ENCODE results near the gene COX6A2.

COX6A2 gene

GRCh38 chr16:31407406-31407805, 20.8 kb downstream of the COX6A2 start:
- DNase-seq: no peak

GRCh38 chr16:31404353-31405064, 23.7 kb downstream of the COX6A2 start:
- DNase-seq: no peak

GRCh38 chr16:31403590-31404352, 24.4 kb downstream of the COX6A2 start:
- no peak for DNase-seq

DNA sequence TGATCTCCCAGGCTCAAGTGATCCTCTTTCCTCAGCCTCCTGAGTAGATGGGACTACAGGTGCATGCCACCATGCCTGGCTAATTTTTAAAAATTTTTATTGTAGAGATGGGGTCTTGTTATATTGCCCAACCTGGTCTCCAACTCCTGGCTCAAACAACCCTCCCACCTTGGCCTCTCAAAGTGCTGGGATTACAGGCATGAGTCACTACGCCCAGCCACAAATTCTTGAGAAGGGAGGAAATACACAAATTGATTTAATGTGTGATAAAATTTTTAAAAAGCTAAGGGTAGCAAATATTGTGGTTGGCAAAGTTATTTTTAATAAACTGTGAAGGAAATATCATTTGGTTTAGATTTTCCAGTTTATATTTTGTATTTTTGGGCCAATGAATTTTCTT, 25.5 kb downstream of the COX6A2 start:
- DNase-seq: no peak

- no peak for DNase-seq
Observed at GRCh38 chr16:31401436-31401835, 26.7 kb downstream of the COX6A2 start.

DNA sequence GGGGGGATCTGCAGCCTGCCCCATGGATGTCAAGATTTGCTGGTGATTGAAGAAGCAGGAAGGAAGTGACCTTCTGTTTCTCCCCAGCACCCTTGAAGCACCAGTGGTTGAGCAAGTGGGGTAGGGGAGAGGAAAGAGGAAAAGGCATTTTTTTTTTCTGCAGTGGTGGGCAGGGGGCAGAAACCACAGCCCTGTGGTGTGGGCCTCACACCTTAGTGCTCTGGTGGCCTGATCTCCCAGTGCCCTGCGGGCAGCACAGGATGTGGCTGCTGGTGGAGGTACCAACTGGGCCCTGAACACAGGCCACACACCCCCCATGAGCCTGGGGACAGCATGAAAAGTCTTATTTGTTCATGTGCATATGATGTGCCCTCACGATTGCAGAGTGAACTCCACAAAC, 28.0 kb downstream of the COX6A2 start:
- no peak for DNase-seq

DNA sequence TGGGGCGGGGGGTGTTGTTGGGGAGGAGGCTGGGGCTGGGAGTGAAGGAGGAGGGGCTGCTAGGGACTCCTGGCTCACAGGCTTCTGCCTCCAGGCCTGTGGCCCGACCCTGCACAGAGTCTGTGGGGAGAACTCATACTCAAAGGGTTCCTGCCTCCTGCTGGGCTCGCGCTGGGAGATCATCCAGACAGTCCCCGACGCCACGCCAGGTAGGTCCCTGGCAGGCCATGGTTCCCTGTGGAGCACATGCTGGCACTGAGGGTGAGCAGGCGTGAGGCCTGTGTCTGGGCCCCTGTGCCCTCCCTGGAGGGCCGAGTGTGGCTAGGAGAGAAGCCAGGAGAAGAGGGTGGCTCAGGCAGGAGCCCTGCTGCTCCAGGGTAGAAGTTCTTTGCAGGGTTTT, 30.5 kb downstream of the COX6A2 start:
- DNase-seq: no peak

DNA sequence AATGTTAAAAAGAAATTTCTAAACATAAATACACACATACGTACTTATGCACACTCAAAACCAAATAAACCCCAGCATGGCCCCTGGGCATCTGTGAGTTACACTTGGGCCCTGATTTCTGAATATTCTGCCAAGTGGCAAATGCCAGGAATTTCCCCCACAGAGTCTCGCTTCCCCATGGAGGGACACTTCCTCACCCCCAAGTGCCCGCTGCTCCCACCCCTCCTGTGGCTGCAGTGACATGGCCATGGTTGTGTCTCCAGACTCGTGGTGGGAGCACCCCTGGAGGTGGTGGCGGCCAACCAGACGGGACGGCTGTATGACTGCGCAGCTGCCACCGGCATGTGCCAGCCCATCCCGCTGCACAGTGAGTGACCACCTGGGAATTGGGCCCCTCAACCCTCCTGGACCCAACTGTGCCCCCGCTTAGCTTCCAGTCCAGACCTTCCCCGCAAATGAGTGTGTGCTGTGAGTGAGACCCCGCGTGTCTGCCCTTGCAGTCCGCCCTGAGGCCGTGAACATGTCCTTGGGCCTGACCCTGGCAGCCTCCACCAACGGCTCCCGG, 31.0 kb downstream of the COX6A2 start:
- no peak for DNase-seq

DNA sequence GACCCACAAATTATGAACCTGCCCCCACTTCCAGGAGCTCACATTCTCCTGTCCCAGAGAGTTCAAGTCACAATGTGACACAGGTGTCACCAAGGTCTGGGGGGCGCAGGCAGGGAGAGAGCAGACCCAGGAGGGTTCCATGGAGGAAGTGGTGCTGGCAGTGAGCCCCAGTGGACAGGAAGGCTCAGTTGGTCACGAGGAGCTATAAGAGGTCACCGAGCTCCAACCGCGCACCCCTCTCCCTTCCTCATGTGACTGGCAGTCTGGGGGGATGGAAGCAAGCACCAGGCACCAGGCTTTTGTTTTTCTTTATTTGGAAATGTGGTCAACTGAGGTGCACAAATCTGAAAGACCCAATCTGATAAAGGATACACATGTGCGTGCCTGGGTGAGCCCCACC, 32.5 kb downstream of the COX6A2 start:
- no peak for DNase-seq

- no peak for DNase-seq
Observed at GRCh38 chr16:31393056-31393455, 35.1 kb downstream of the COX6A2 start, which contains the start of gene ITGAD. Gene ITGAD (plus strand): TSS chr16:31393335. CDS start chr16:31393361, 26 bp downstream.

DNA sequence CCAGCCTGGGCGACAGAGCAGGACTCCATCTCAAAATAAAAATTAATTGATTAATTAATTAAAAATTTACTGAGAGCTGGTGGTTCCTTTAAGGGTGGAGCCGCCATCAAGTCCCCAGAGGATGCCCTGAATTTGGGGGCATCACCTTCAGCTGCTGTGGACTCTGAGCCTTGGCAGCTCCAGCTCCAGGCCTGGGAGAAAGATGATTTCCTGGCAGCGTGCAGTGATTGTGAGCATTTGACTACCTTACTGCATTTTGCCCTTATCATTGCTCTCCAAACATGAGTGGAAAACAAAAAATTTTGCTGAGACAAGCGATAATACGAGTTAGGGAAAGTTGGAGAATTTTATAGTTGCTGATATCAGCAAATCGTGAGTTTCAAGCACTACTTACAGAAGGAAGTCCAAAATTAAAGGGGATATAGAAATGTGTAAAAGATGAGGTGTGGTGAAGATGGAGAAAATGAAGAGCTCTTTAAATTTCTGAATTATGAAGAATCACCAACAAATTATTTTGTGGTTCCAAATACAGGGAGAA, 37.6 kb downstream of the COX6A2 start:
- no peak for DNase-seq

DNA sequence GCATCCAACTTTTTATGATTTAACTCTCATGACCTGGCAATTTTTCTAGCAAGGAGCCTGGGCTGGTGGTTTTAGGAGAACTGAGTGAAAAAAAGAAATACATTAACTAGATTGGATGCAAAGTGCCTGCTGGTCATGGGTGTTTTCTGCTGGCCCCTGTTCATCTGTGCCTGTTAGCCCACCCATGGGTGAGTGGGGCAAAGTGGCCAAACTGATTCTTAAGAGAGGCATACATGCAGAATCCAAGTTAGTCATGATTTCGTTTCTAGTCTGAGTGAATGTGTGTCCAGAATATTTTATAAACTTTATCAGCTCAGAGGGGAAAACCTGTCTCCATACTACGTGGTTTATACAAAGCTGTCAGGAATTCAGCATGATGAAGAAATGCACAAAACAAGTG, 39.6 kb downstream of the COX6A2 start:
- DNase-seq: no peak

DNA sequence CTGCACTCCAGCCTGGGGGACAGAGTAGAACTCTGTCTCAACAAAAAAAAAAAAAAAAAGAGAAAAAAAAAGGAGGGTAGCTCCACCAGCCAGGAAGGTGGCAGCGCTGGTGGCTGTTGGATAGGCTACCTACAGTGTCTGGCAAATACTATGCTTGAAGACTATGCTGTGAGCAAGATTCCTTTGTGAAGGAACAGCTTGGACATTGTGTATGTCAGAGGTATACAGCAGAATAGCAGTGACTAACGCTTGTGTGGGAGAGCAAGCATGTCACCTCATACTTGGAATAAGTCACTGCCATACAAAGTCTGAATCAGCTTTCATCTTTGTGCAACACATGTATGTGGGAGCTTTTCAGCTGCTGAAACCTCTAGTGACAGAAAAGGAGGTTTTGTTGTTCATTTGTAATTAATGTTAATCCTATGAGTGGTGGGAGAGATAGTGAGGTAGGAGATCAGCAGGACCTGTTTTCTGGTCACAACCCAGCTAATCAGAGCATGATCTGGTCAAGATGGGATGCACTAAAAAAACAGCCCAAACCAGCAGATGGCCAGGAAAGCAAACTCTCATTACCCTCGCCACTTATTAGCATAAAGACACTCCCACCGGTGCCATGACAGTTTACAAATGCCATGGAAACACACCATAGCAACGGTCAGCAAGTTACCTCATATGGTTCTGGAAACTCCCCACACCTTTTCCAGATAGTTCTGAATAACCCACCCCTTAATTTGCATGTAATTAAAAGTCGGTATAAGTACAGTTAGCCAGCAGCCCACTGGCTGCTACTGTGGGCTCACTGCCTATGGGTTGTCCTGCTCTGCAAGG, 41.8 kb downstream of the COX6A2 start:
- DNase-seq: no peak

DNA sequence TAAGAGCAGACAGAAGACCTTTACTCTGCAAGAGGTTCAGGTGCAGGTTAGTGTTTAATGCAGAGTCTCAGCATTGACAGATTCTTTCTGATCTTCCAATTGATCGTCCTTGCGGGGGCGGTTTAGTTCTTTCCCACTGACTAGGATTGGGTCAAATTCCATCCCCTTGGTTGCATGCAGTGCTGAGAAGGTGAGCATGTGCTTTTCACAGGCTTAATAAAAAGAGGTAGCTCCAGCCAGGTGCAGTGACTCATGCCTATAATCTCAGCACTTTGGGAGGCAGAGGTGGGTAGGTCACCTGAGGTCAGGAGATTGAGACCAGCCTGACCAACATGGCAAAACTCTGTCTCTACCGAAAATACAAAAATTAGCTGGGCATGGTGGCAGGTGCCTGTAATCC, 42.5 kb downstream of the COX6A2 start:
- no peak for DNase-seq

DNA sequence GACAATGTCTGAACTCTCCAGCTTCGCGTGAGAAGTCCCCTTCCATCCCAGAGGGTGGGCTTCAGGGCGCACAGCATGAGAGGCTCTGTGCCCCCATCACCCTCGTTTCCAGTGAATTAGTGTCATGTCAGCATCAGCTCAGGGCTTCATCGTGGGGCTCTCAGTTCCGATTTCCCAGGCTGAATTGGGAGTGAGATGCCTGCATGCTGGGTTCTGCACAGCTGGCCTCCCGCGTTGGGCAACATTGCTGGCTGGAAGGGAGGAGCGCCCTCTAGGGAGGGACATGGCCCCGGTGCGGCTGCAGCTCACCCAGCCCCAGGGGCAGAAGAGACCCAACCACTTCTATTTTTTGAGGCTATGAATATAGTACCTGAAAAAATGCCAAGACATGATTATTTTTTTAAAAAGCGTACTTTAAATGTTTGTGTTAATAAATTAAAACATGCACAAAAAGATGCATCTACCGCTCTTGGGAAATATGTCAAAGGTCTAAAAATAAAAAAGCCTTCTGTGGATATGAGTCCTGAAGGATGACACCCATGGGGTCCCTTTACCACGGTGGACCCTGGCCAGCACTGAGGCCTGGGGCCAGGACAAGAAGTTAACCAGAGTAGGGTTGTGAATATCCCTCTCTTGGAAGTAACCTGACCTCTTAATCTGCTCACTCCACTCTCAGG, 45.5 kb downstream of the COX6A2 start:
- DNase-seq: no peak

- no peak for DNase-seq
Observed at GRCh38 chr16:31380201-31380600, 48.0 kb downstream of the COX6A2 start.
